ENCODE data around the gene MBNL2. TPM values are rescaled to one million over a fixed set of nuclear protein-coding genes. Genes with fewer than 3 reads are reported as not detected.

MBNL2 gene
- total RNA-seq, 2 experiments from 2014 or later = 15.8 to 16.1 TPM

- Mint-ChIP-seq H3K36me3 (ENCODE audit: low read depth) (peaks cover 2% of the 10 kb centered on the region), H3K9me3 (no peaks in the 10 kb centered on the region), H3K4me3 (no peak overlapping the region), H3K27me3 (no peaks in the 10 kb centered on the region), H3K27ac (no peak overlapping the region), H3K4me1 (ENCODE audit: low read depth) (peaks cover 12% of the 10 kb centered on the region)
- ChIA-PET POLR2A (no interaction called here), CTCF (interaction anchor here (0.6 to 2.4 kb wide), 2 partner anchors 220 to 637 kb away, joined by 3 to 7 read pairs; no protein-coding TSS in a partner anchor)
- ATAC-seq (no peak), DNase-seq (no peak)
- TF ChIP-seq CTCF (IDR thresholded peaks at IDR 0.05) = no peak
- intact Hi-C loops (cut with micrococcal nuclease) = no loop called here
Measured at GRCh38 chr13:97330448-97330847, 108.3 kb downstream of the MBNL2 start.

GRCh38 chr13:97332742-97333141 lies 110.6 kb downstream of the MBNL2 start:
- no peaks in the 10 kb centered on the region for H3K9me3 Mint-ChIP-seq
- CTCF ChIA-PET = interaction anchor here (1.3 to 1.5 kb wide), 2 partner anchors 19 to 25 kb away, joined by 3 read pairs; no protein-coding TSS in a partner anchor
- H3K27ac Mint-ChIP-seq = no peak overlapping the region
- H3K27me3 Mint-ChIP-seq = no peaks in the 10 kb centered on the region
- H3K4me3 Mint-ChIP-seq = no peak overlapping the region
- intact Hi-C loops (cut with micrococcal nuclease) = no loop called here
- H3K36me3 Mint-ChIP-seq (ENCODE audit: low read depth) = peaks cover 2% of the 10 kb centered on the region
- ATAC-seq (no peak), DNase-seq (no peak)
- POLR2A ChIA-PET = no interaction called here
- H3K4me1 Mint-ChIP-seq (ENCODE audit: low read depth) = no peaks in the 10 kb centered on the region
- TF ChIP-seq CTCF (IDR thresholded peaks at IDR 0.05) = no peak

- H3K4me3 Mint-ChIP-seq = no peak overlapping the region
- ChIA-PET POLR2A (no interaction called here), CTCF (interaction anchor here (1.5 kb wide), 3 partner anchors 10 to 224 kb away, joined by 3 read pairs; no protein-coding TSS in a partner anchor)
- DNase-seq = no peak
- no peak overlapping the region for H3K27ac Mint-ChIP-seq
- H3K36me3 Mint-ChIP-seq (ENCODE audit: low read depth) = peaks cover 2% of the 10 kb centered on the region
- H3K4me1 Mint-ChIP-seq (ENCODE audit: low read depth) = no peaks in the 10 kb centered on the region
- intact Hi-C loops (cut with micrococcal nuclease) = no loop called here
- no peaks in the 10 kb centered on the region for H3K9me3 Mint-ChIP-seq
- H3K27me3 Mint-ChIP-seq = no peaks in the 10 kb centered on the region
- ATAC-seq = no peak
- no peak for TF ChIP-seq CTCF (IDR thresholded peaks at IDR 0.05)
Measured at GRCh38 chr13:97333983-97334382, 111.8 kb downstream of the MBNL2 start.

GRCh38 chr13:97334690-97335089 lies 112.6 kb downstream of the MBNL2 start:
- ChIA-PET POLR2A (no interaction called here), CTCF (interaction anchor here (1.5 kb wide), 2 partner anchors 9 to 225 kb away, joined by 3 read pairs; no protein-coding TSS in a partner anchor)
- Mint-ChIP-seq H3K4me1 (ENCODE audit: low read depth) (peaks cover 1% of the 10 kb centered on the region), H3K27me3 (no peaks in the 10 kb centered on the region), H3K9me3 (no peaks in the 10 kb centered on the region), H3K4me3 (no peak overlapping the region), H3K36me3 (ENCODE audit: low read depth) (peaks cover 2% of the 10 kb centered on the region), H3K27ac (no peak overlapping the region)
- intact Hi-C loops (cut with micrococcal nuclease) = no loop called here
- DNase-seq = no peak
- no peak for ATAC-seq
- no peak for TF ChIP-seq CTCF (IDR thresholded peaks at IDR 0.05)

- ChIA-PET CTCF (interaction anchor here (1.5 kb wide), 1 partner anchor 226 kb away, joined by 3 read pairs; no protein-coding TSS in a partner anchor), POLR2A (no interaction called here)
- Mint-ChIP-seq H3K4me1 (ENCODE audit: low read depth) (peaks cover 8% of the 10 kb centered on the region), H3K36me3 (ENCODE audit: low read depth) (peaks cover 1% of the 10 kb centered on the region), H3K27me3 (no peaks in the 10 kb centered on the region), H3K9me3 (no peaks in the 10 kb centered on the region), H3K27ac (no peak overlapping the region), H3K4me3 (no peak overlapping the region)
- intact Hi-C loops (cut with micrococcal nuclease) = no loop called here
- ATAC-seq (no peak), DNase-seq (no peak)
- TF ChIP-seq CTCF (IDR thresholded peaks at IDR 0.05) = no peak
Measured at GRCh38 chr13:97335488-97336134, 113.5 kb downstream of the MBNL2 start.
